Endothelial cell of umbilical vein (primary cell): ENCODE data around the gene DGAT2L6. TPM values are rescaled to one million over a fixed set of nuclear protein-coding genes. Genes with fewer than 3 reads are reported as not detected.

Source experiments
- BruUV-seq: library from RNA; stranded (reverse); fragments of 400-500 nt; replicated peaks from 2 replicates; lab custom pipeline; 2021; lab: Mats Ljungman, UMichigan
- CTCF ChIA-PET: fragments of 300-600, 350-600 bp; sonication (Branson Sonifier 250); formaldehyde crosslinking; loops from one replicate; lab custom pipeline; 2021; ENCODE audit warnings: antibody characterized with exemption, inconsistent platforms; lab: Charles Lee
- POLR2A ChIA-PET: fragments of 300-600, 350-600 bp; sonication (Branson Sonifier 250); formaldehyde crosslinking; loops from one replicate; lab custom pipeline; 2021; ENCODE audit warnings: antibody characterized with exemption, inconsistent platforms; lab: Charles Lee
- DNase-seq: peaks from one replicate; pipeline ENCODE4 v3.0.0-alpha.2; 2011; ENCODE audit warnings: low read depth, low spot score
- FAIRE-seq: peaks from 2 replicates; lab custom pipeline; 2011; peaks lifted over from hg19 to GRCh38; lab: Jason Lieb, UNC
- H2AFZ ChIP-seq: 2 replicates; pipeline ENCODE4 v1.6.0; 2012; ENCODE audit warnings: low read depth, low read length, control low read depth, inconsistent platforms
- H3K27ac ChIP-seq: 2 replicates; pipeline ENCODE4 v1.5.1; 2011; ENCODE audit warnings: low read depth, mild to moderate bottlenecking, control low read depth, low read length, moderate library complexity; ENCODE audit not compliant: insufficient read depth
- H3K27me3 ChIP-seq, 2 experiments: 2 replicates each; pipeline versions ENCODE4 v1.6.0 to v1.6.1; 2011; ENCODE audit warnings: low read length in 2 of 2, mixed read lengths in 1 of 2; ENCODE audit not compliant: control insufficient read depth in 2 of 2, insufficient read depth in 2 of 2
- H3K36me3 ChIP-seq, 2 experiments: 2 replicates in 1 of 2; 3 replicates in 1 of 2; pipeline ENCODE4 v1.5.1; 2011; ENCODE audit warnings: low read length in 2 of 2, mild to moderate bottlenecking in 1 of 2, moderate library complexity in 1 of 2; ENCODE audit not compliant: control insufficient read depth in 2 of 2, insufficient read depth in 2 of 2; ENCODE audit errors: extremely low read depth in 1 of 2
- H3K4me1 ChIP-seq: 3 replicates; pipeline ENCODE4 v1.5.1; 2011; ENCODE audit warnings: mild to moderate bottlenecking, low read length; ENCODE audit not compliant: control insufficient read depth, insufficient read depth; ENCODE audit errors: extremely low read depth
- H3K4me2 ChIP-seq: 2 replicates; pipeline ENCODE4 v1.6.1; 2011; ENCODE audit warnings: low read length, control low read depth, mixed read lengths; ENCODE audit not compliant: insufficient read depth
- H3K4me3 ChIP-seq, 3 experiments: fragments of 200-600 bp in 1 of 3; sonication (generic), shearing (Covaris generic) in 1 of 3; replicated peaks in 1 of 3; 2 replicates each; pipeline ENCODE4 v1.5.1; 2011 to 2016; ENCODE audit warnings: control low read depth in 3 of 3, low read length in 3 of 3, mild to moderate bottlenecking in 2 of 3, inconsistent platforms in 1 of 3, low read depth in 1 of 3, moderate library complexity in 1 of 3; ENCODE audit not compliant: insufficient read depth in 1 of 3
- H3K79me2 ChIP-seq: 2 replicates; pipeline ENCODE4 v1.6.0; 2012; ENCODE audit warnings: low read length, inconsistent platforms; ENCODE audit not compliant: control insufficient read depth, insufficient read depth
- H3K9ac ChIP-seq: replicated peaks from 2 replicates; pipeline ENCODE3; 2011; ENCODE audit warnings: low read length, control low read depth; ENCODE audit not compliant: insufficient read depth; ENCODE audit errors: extremely low read depth
- H3K9me1 ChIP-seq: replicated peaks from 3 replicates; pipeline ENCODE4 v1.6.0; 2011; ENCODE audit warnings: mild to moderate bottlenecking, low read length; ENCODE audit not compliant: control insufficient read depth, insufficient read depth; ENCODE audit errors: extremely low read depth
- H3K9me3 ChIP-seq: replicated peaks from 2 replicates; pipeline ENCODE4 v1.5.1; 2012; ENCODE audit warnings: low read length, inconsistent platforms; ENCODE audit not compliant: control insufficient read depth, insufficient read depth
- H4K20me1 ChIP-seq: replicated peaks from 2 replicates; pipeline ENCODE3; 2011; ENCODE audit warnings: mild to moderate bottlenecking, low read length; ENCODE audit not compliant: control insufficient read depth, insufficient read depth; ENCODE audit errors: extremely low read depth
- EZH2 ChIP-seq: IDR thresholded peaks from 2 replicates; pipeline ENCODE4 v1.6.1; 2012; ENCODE audit warnings: borderline replicate concordance, low read depth, mild to moderate bottlenecking, moderate library complexity, low read length, inconsistent platforms; ENCODE audit not compliant: severe bottlenecking
- FOS ChIP-seq: IDR thresholded peaks from 2 replicates; pipeline ENCODE4 v1.6.1; 2011; ENCODE audit warnings: mild to moderate bottlenecking, low read length, moderate library complexity, borderline replicate concordance; ENCODE audit not compliant: insufficient read depth
- GATA2 ChIP-seq: IDR thresholded peaks from 2 replicates; pipeline ENCODE4 v1.7.0; 2011; ENCODE audit warnings: low read depth, mild to moderate bottlenecking, moderate library complexity, mixed read lengths, low read length; ENCODE audit not compliant: insufficient read length, insufficient read depth
- JUN ChIP-seq: IDR thresholded peaks from 2 replicates; pipeline ENCODE4 v1.6.1; 2011; ENCODE audit warnings: borderline replicate concordance, low read depth; ENCODE audit not compliant: insufficient read length, insufficient read depth
- MYC ChIP-seq: IDR thresholded peaks from one replicate; pipeline ENCODE4 v1.6.1; 2011; ENCODE audit warnings: mild to moderate bottlenecking, low read depth, low read length
- POLR2A ChIP-seq: IDR thresholded peaks from 2 replicates; pipeline ENCODE4 v1.6.1; 2012; ENCODE audit warnings: low read depth, mild to moderate bottlenecking, control low read depth, low read length
- POLR2AphosphoS5 ChIP-seq: IDR thresholded peaks from 2 replicates; pipeline ENCODE4 v1.6.1; 2012; ENCODE audit warnings: low read depth, mild to moderate bottlenecking, control low read depth, low read length, moderate library complexity; ENCODE audit not compliant: insufficient read depth
- dilution Hi-C: fragments of 300-500 bp; cut with MboI; formaldehyde crosslinking; loops from one replicate; pipeline ENCODE4 v1.15.0; 2019; ENCODE audit warnings: low sequenced_read_pairs; ENCODE audit not compliant: extremely low pct_ligation_motif_present
- intact Hi-C: fragments of 100-400 bp; cut with micrococcal nuclease; formaldehyde crosslinking; loops from one replicate; pipeline ENCODE4 v1.10.0; 2022
- polyA plus RNA-seq, 4 experiments: library from polyadenylated mRNA; depleted of rRNA in 3 of 4; stranded (reverse) in 3 of 4; unstranded in 1 of 4; fragments of >200 nt; gene quantifications; 2 replicates each; pipeline versions ENCODE4 v1.2.1 to v1.2.3, GENCODE V29; 2011 to 2012; ENCODE audit warnings: missing spikeins in 1 of 4
- total RNA-seq: library from RNA; stranded (reverse); gene quantifications from 2 replicates; pipeline ENCODE4 v1.2.3, GENCODE V29; 2021
- TF ChIP-seq, protein P1 (sequence below): IDR thresholded peaks from 2 replicates; pipeline ENCODE4 v1.6.1; 2011; ENCODE audit not compliant: insufficient read depth, insufficient read length
- TF ChIP-seq, protein P2 (sequence below), 2 donors: IDR thresholded peaks; 1 replicate in 1 of 2; 2 replicates in 1 of 2; pipeline ENCODE4 v1.5.1; 2011; ENCODE audit warnings: low read length in 2 of 2, mild to moderate bottlenecking in 2 of 2, moderate library complexity in 2 of 2, control low read depth in 1 of 2, inconsistent platforms in 1 of 2, low read depth in 1 of 2; ENCODE audit not compliant: insufficient read depth in 1 of 2; ENCODE audit errors: extremely low read depth in 1 of 2

DGAT2L6 gene
- total and polyA plus RNA-seq, 2 donors (not counting 3 experiments of a cell fraction or from before 2014, with no cell fraction given): not detected

DNA sequence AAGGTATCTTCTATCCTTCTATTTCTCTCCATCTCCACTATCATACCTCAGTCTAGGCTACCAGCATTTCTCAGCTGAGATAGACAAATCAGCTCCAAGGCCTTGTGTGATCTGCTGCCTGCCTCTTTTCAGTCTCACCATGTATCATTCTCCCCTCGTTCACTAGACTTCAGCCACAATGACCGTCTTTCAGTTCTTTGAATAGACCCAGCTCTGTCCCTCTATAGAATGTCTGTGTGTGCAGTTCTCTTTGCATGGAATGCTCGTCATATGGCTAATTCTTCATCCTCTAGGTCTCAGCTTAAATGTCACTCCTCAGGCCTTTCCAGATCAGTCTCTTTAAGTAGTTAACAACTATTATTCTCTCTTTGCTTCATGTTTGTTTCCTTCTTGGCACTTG lies 37.5 kb upstream of the DGAT2L6 start:
- intact Hi-C loops: no loop called here
- no peak overlapping the region for H2AFZ ChIP-seq
- no peaks in the 10 kb centered on the region for H3K9me1 ChIP-seq
- peaks cover 5% of the 10 kb centered on the region for H3K79me2 ChIP-seq
- BruUV-seq: no TSS peak
- H3K4me3 ChIP-seq: no peak overlapping the region
- FAIRE-seq: no peak
- no peaks in the 10 kb centered on the region for H4K20me1 ChIP-seq
- H3K27me3 ChIP-seq: no peaks in the 10 kb centered on the region
- H3K9ac ChIP-seq: no peak overlapping the region
- no peak for DNase-seq
- no peak overlapping the region for H3K4me2 ChIP-seq
- H3K27ac ChIP-seq: no peak overlapping the region
- POLR2A ChIA-PET: no interaction called here
- H3K9me3 ChIP-seq: no peaks in the 10 kb centered on the region
- dilution Hi-C loops: no loop called here
- CTCF ChIA-PET: no interaction called here
- peaks cover 5% of the 10 kb centered on the region for H3K4me1 ChIP-seq
- TF ChIP-seq MYC (no peak), FOS (no peak), JUN (no peak), POLR2AphosphoS5 (no peak), GATA2 (no peak), EZH2 (no peak), POLR2A (no peak)
- TF ChIP-seq, protein P1, sequence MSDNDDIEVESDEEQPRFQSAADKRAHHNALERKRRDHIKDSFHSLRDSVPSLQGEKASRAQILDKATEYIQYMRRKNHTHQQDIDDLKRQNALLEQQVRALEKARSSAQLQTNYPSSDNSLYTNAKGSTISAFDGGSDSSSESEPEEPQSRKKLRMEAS: no peak
- TF ChIP-seq, protein P2, sequence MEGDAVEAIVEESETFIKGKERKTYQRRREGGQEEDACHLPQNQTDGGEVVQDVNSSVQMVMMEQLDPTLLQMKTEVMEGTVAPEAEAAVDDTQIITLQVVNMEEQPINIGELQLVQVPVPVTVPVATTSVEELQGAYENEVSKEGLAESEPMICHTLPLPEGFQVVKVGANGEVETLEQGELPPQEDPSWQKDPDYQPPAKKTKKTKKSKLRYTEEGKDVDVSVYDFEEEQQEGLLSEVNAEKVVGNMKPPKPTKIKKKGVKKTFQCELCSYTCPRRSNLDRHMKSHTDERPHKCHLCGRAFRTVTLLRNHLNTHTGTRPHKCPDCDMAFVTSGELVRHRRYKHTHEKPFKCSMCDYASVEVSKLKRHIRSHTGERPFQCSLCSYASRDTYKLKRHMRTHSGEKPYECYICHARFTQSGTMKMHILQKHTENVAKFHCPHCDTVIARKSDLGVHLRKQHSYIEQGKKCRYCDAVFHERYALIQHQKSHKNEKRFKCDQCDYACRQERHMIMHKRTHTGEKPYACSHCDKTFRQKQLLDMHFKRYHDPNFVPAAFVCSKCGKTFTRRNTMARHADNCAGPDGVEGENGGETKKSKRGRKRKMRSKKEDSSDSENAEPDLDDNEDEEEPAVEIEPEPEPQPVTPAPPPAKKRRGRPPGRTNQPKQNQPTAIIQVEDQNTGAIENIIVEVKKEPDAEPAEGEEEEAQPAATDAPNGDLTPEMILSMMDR (IDR thresholded peaks at IDR 0.05; ENCODE audit: extremely low read depth in 1 of 2, insufficient read depth in 1 of 2, low read depth in 1 of 2, low read length in 2 of 2): no peak
- peaks cover 0 to 3% of the 10 kb centered on the region in 2 experiments for H3K36me3 ChIP-seq
